IPS DF 19.7 (cell line): ENCODE results near the gene TMEM141.
"Not testable (repeated sequence)": the region's sequence is repeated elsewhere in the genome, so short reads cannot be mapped to it uniquely, and the experiment has no call there.

Experiments
- DNase-seq: peaks from one replicate; pipeline ENCODE4 v3.0.0-alpha.2; 2013; ENCODE audit warnings: low read depth, low spot score

The TMEM141 gene

GRCh38 chr9:136755302-136756133 is 35.6 kb upstream of the TMEM141 start:
- not testable (repeated sequence) for DNase-seq

GRCh38 chr9:136756134-136756438 is 35.1 kb upstream of the TMEM141 start:
- DNase-seq: no peak

- DNase-seq: no peak
These were observed 34.3 kb upstream of the TMEM141 start for GRCh38 chr9:136756836-136757235.

GRCh38 chr9:136757328-136757727 is 33.8 kb upstream of the TMEM141 start:
- no peak for DNase-seq

- DNase-seq: no peak
These were observed 33.4 kb upstream of the TMEM141 start for GRCh38 chr9:136757751-136758140.

- DNase-seq: no peak
These were observed 32.1 kb upstream of the TMEM141 start for GRCh38 chr9:136759001-136759400.

- no peak for DNase-seq
These were observed 31.5 kb upstream of the TMEM141 start for GRCh38 chr9:136759436-136760325.

GRCh38 chr9:136760424-136760823 is 30.7 kb upstream of the TMEM141 start:
- DNase-seq: no peak

GRCh38 chr9:136760834-136761544 is 30.2 kb upstream of the TMEM141 start:
- DNase-seq: not testable (repeated sequence)

- no peak for DNase-seq
These were observed 29.6 kb upstream of the TMEM141 start for GRCh38 chr9:136761545-136761981.

- DNase-seq: no peak
These were observed 28.9 kb upstream of the TMEM141 start for GRCh38 chr9:136762221-136762691.

GRCh38 chr9:136762915-136763648 is 28.1 kb upstream of the TMEM141 start:
- no peak for DNase-seq

- no peak for DNase-seq
These were observed 27.5 kb upstream of the TMEM141 start for GRCh38 chr9:136763649-136764035.

GRCh38 chr9:136764301-136764891 is 26.7 kb upstream of the TMEM141 start, which contains the start of gene LCN15:
Gene LCN15, minus strand, starts transcription at chr9:136764518. Its CDS starts 30 bp downstream, at chr9:136764488.
- no peak for DNase-seq

- DNase-seq: no peak
These were observed 26.1 kb upstream of the TMEM141 start for GRCh38 chr9:136765041-136765440.

- DNase-seq: not testable (repeated sequence)
These were observed 25.3 kb upstream of the TMEM141 start for GRCh38 chr9:136765745-136766409.

GRCh38 chr9:136766410-136767120 is 24.6 kb upstream of the TMEM141 start:
- DNase-seq: not testable (repeated sequence)

GRCh38 chr9:136769710-136770191 is 21.4 kb upstream of the TMEM141 start:
- no peak for DNase-seq

GRCh38 chr9:136771907-136772415 is 19.2 kb upstream of the TMEM141 start:
- no peak for DNase-seq
